Measurements from ENCODE around the gene SUMO2. TPM values are rescaled to one million over a fixed set of nuclear protein-coding genes. Genes with fewer than 3 reads are reported as not detected.

The SUMO2 gene
- total and polyA plus RNA-seq, 2 experiments from 2014 or later, result 139 to 890 TPM

GRCh38 chr17:75174996-75175395 lies 7.8 kb downstream of the SUMO2 start:
- Histone ChIP-seq H4K20me1 (replicated peaks; ENCODE audit: insufficient read depth) (peaks cover 62% of the 10 kb centered on the region), H3K4me2 (no peak overlapping the region), H3K36me3 (ENCODE audit: insufficient read depth) (peaks cover 70% of the 10 kb centered on the region), H3K4me1 (ENCODE audit: insufficient read depth) (no peaks in the 10 kb centered on the region), H3K27ac (ENCODE audit: low read depth) (peak overlapping the region; percentile 84), H3K79me2 (replicated peaks; ENCODE audit: insufficient read depth) (peaks cover 88% of the 10 kb centered on the region), H2AFZ (no peak overlapping the region), H3K9me2 (ENCODE audit: insufficient read depth) (no peaks in the 10 kb centered on the region), H3K27me3 (ENCODE audit: insufficient read depth) (no peaks in the 10 kb centered on the region), H3F3A (replicated peaks; ENCODE audit: low read depth) (peaks cover 60% of the 10 kb centered on the region), H3K4me3 (no peak overlapping the region)
- Mint-ChIP-seq H3K27ac (peak overlapping the region; percentile 75; the same call in 1 of the 2 replicates), H3K27me3 (ENCODE audit: insufficient read depth, low read depth, poor library complexity) (peaks cover 13% of the 10 kb centered on the region), H3K4me1 (peaks cover 7% of the 10 kb centered on the region; the same call in 1 of the 3 replicates), H3K4me3 (no peak overlapping the region), H3K36me3 (ENCODE audit: low read depth) (peaks cover 88% of the 10 kb centered on the region), H3K9me3 (no peaks in the 10 kb centered on the region; the same call in 2 of the 3 replicates)
- TF ChIP-seq EZH2 (IDR thresholded peaks at IDR 0.05; ENCODE audit: low read depth, unreplicated experiment) (no peak), NANOG (IDR thresholded peaks at IDR 0.05; ENCODE audit: borderline replicate concordance) (no peak), POLR2AphosphoS5 (IDR thresholded peaks at IDR 0.05; ENCODE audit: low read depth) (no peak), ZNF114 (CRISPR knock-in tag; IDR thresholded peaks at IDR 0.05) (no peak)
- DNase-seq (ENCODE audit: low spot score) (no peak), ATAC-seq (no peak)

- DNase-seq (ENCODE audit: low spot score), result no peak
- H3K27me3 Mint-ChIP-seq (ENCODE audit: insufficient read depth, low read depth, poor library complexity), result peaks cover 13% of the 10 kb centered on the region
- peaks cover 58% of the 10 kb centered on the region for H4K20me1 ChIP-seq (replicated peaks; ENCODE audit: insufficient read depth)
- peak overlapping the region; percentile 76; the same call in 1 of the 2 replicates for H3K27ac ChIP-seq (ENCODE audit: low read depth)
- H3K27ac Mint-ChIP-seq, result peak overlapping the region; percentile 56; the same call in 1 of the 2 replicates
- no peak overlapping the region for H2AFZ ChIP-seq
- H3K9me3 Mint-ChIP-seq, result no peaks in the 10 kb centered on the region; the same call in 2 of the 3 replicates
- H3K4me3 ChIP-seq, result no peak overlapping the region
- peaks cover 70% of the 10 kb centered on the region for H3K36me3 ChIP-seq (ENCODE audit: insufficient read depth)
- H3K4me2 ChIP-seq, result no peak overlapping the region
- H3F3A ChIP-seq (replicated peaks; ENCODE audit: low read depth), result peaks cover 58% of the 10 kb centered on the region
- no peaks in the 10 kb centered on the region for H3K4me1 ChIP-seq (ENCODE audit: insufficient read depth)
- peaks cover 86% of the 10 kb centered on the region for H3K36me3 Mint-ChIP-seq (ENCODE audit: low read depth)
- H3K9me2 ChIP-seq (ENCODE audit: insufficient read depth), result no peaks in the 10 kb centered on the region
- H3K4me3 Mint-ChIP-seq, result no peak overlapping the region
- no peaks in the 10 kb centered on the region for H3K27me3 ChIP-seq (ENCODE audit: insufficient read depth)
- peaks cover 7% of the 10 kb centered on the region; the same call in 1 of the 3 replicates for H3K4me1 Mint-ChIP-seq
- H3K79me2 ChIP-seq (replicated peaks; ENCODE audit: insufficient read depth), result peaks cover 87% of the 10 kb centered on the region
- no peak for ATAC-seq
- TF ChIP-seq ZNF114 (CRISPR knock-in tag; IDR thresholded peaks at IDR 0.05) (no peak), ZNF331 (CRISPR knock-in tag; IDR thresholded peaks at IDR 0.05; ENCODE audit: low read depth) (no peak), REST (IDR thresholded peaks at IDR 0.05; ENCODE audit: unreplicated experiment) (no peak), CREB1 (CRISPR knock-in tag; IDR thresholded peaks at IDR 0.05; ENCODE audit: low read depth) (no peak), ETS1 (IDR thresholded peaks at IDR 0.05) (no peak), POLR2AphosphoS5 (IDR thresholded peaks at IDR 0.05; ENCODE audit: low read depth) (no peak), EZH2 (IDR thresholded peaks at IDR 0.05; ENCODE audit: low read depth, unreplicated experiment) (no peak)
Measured at GRCh38 chr17:75173526-75173925, 9.2 kb downstream of the SUMO2 start.

All from GM23338 (cell line).